ENCODE results near the gene SYNE2.

Gene SYNE2

GRCh38 chr14:63949696-63950095 lies 96.9 kb downstream of the SYNE2 start:
- H3K4me3 ChIP-seq (ENCODE audit: low read depth, low read length), result no peak overlapping the region
- TF ChIP-seq CTCF (IDR thresholded peaks at IDR 0.05; ENCODE audit: control insufficient read depth, extremely low read depth, insufficient read depth), result no peak
- DNase-seq (ENCODE audit: low read depth), result no peak

- TF ChIP-seq CTCF (IDR thresholded peaks at IDR 0.05; ENCODE audit: control insufficient read depth, extremely low read depth, insufficient read depth), result no peak
- no peak for DNase-seq (ENCODE audit: low read depth)
- H3K4me3 ChIP-seq (ENCODE audit: low read depth, low read length), result no peak overlapping the region
Observed at GRCh38 chr14:63951021-63951420, 98.2 kb downstream of the SYNE2 start.

GRCh38 chr14:63951429-63951828 lies 98.6 kb downstream of the SYNE2 start:
- H3K4me3 ChIP-seq (ENCODE audit: low read depth, low read length), result no peak overlapping the region
- TF ChIP-seq CTCF (IDR thresholded peaks at IDR 0.05; ENCODE audit: control insufficient read depth, extremely low read depth, insufficient read depth), result no peak
- DNase-seq (ENCODE audit: low read depth), result no peak

- TF ChIP-seq CTCF (IDR thresholded peaks at IDR 0.05; ENCODE audit: control insufficient read depth, extremely low read depth, insufficient read depth), result no peak
- no peak overlapping the region for H3K4me3 ChIP-seq (ENCODE audit: low read depth, low read length)
- no peak for DNase-seq (ENCODE audit: low read depth)
Observed at GRCh38 chr14:63952053-63952932, 99.5 kb downstream of the SYNE2 start.

- no peak for DNase-seq (ENCODE audit: low read depth)
- no peak overlapping the region for H3K4me3 ChIP-seq (ENCODE audit: low read depth, low read length)
- TF ChIP-seq CTCF (IDR thresholded peaks at IDR 0.05; ENCODE audit: control insufficient read depth, extremely low read depth, insufficient read depth), result no peak
Observed at GRCh38 chr14:63952933-63953437, 100.2 kb downstream of the SYNE2 start.

GRCh38 chr14:63956326-63956725 lies 103.5 kb downstream of the SYNE2 start:
- DNase-seq (ENCODE audit: low read depth), result no peak
- no peak for TF ChIP-seq CTCF (IDR thresholded peaks at IDR 0.05; ENCODE audit: control insufficient read depth, extremely low read depth, insufficient read depth)

More at GRCh38 chr14:63956326-63956725, 103.5 kb downstream of the SYNE2 start:
- no peak overlapping the region for H3K4me3 ChIP-seq (ENCODE audit: low read depth, low read length)
